DMS114 treated with DMSO at 0.1 percent for 48 hours (cell line): ENCODE results near the gene LRP8.

Experiments used
- DNase-seq: peaks from one replicate; lab custom pipeline; 2025; ENCODE audit not compliant: unreplicated experiment; lab: John Stamatoyannopoulos, UW

The LRP8 gene

DNA sequence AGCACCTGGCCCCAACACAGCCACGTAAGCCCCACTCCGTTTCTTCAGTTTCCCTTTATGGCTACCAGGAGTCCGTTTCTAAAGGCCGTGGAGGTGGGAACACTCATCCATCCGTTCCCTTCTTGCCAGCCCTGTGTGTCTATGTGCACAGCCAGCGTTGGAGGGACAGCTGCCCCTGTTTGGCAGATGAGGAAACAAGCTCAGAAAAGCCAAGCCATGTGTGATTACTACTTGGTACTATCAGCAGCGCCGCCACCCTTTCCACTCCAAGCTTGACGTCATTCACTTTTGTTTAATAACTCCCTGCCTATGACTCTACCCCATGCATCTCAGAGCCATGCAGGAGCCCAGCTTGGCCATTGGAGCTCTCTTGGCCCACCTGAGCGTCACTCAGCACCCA is 3.5 kb downstream of the LRP8 start:
- DNase-seq, result no peak

DNA sequence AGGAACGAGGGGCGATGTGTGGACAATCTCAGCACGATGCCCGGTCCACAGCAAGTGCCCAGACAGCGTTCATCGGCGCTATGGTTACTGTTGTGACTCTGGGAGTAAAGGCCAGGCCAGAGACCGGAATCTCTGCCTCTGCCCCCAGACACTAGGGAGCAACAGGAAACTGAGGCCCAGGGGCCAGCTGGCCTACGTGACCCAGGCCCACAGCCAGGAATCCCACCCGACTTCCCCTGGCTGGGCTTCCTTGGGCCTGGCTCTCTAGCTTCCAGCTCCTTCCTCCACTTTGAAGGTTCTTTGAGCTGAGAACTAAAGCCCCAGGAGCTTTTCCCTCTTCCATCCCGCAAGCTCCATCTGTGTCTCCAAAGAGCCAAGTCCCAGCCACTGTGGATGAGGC is 4.6 kb downstream of the LRP8 start:
- no peak for DNase-seq

GRCh38 chr1:53321776-53322602 is 5.9 kb downstream of the LRP8 start:
- no peak for DNase-seq

GRCh38 chr1:53321366-53321765 is 6.5 kb downstream of the LRP8 start:
- no peak for DNase-seq

GRCh38 chr1:53320646-53321045 is 7.2 kb downstream of the LRP8 start:
- DNase-seq, result no peak

- DNase-seq, result no peak
Observed at GRCh38 chr1:53319296-53320101, 8.4 kb downstream of the LRP8 start.

DNA sequence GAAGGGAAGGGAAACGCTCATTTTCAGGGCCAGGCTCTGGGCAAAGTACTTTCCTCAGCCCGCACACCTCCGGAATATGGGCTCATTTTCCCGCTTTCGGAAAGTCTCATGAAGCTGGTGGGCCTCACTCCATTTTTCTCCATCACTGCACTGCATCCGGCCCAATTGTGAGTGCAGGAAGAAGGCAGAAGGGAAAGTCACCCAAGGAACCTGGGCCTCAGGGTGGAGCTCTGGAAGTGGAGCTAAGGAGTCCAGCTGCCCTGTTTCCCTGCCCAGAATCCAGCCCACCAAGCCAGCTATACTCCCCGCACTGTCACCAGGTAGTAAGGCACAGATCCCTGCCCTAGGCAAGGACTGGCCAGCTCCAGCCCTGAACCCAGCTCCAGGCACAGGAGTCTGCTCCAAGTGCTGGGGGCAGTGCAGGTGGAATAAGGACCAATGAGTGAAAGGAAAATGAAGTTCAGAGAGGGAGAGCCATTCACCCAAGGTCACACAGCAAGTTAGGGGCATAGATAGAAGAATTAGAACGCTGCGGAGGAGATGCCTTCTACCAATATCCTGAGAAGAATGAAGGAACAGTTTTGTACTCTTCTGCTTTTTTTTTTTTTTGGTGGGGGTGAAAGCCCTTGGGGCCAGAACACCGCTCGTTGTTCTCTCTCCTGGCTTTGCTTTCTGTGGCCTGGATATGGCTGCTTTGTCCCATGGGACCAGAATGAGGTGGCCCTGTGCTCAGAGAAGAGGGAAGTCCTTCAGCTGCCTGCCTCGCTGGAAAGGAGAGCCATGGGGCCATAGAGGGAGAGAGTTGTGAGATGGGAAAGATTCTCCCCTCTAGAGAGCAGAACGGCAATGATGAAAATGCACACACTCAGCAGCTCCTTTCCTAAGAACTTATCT is 10.0 kb downstream of the LRP8 start:
- no peak for DNase-seq

DNA sequence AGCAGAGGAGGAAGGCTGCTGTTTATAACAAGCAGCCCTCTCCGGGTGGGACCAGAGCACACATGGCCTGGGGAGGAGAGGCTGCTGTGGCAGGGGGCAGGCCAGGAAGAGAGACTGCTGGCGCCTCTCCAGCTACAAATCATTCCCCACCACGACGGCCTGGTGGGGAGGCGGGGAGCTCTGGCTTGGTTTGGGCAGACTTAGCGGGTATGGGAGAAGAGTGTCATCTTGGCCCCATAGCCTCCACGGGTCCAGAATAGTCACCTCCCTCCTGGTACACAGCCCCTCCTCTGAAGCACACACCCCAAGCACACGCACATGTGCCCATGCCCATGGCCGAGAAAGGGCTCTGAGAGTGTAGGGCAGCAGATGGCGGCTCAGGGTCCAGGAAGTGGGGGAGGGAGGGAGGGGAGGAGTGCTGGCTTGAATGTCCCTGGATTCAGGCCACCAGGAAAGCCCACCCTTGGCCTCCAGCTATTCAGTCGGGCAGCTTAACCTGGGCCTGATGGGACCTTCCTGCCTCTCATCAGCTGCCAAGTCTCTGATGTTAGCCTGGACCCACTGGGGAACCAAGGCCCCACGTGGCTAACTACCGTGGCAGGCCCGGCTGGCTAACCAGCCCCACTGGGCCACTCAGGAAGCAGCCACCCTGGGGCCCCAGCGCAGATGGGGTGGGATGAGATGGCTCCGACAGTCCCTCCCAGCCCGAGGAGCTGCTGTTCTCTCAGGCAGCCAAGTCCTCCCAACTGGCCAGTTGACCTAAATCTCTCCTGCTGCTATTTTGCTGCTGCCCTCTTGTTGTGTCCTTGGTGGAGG is 10.9 kb downstream of the LRP8 start:
- DNase-seq, result no peak

- no peak for DNase-seq
Observed at GRCh38 chr1:53316424-53316765, 11.5 kb downstream of the LRP8 start.

GRCh38 chr1:53315456-53316423 is 12.1 kb downstream of the LRP8 start:
- no peak for DNase-seq

DNA sequence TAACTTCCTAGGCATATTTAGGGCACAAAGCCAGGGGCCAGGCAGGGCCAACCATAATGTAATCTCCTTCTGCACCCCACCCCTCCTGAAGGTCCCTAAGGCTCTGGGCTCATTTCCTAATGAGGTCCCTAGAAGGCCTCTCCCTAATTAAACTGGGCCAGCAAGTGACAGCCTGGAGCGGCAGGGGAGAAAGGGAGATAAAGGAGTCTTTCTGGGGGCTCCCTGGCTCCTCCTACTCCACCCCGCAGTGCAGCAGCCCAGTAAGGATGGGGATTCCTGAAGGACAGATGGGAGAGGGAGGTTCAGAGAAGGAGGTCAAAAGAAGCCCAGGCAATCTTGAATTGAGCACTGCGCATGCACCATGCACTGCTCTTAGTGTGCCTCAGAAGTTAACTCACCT is 12.8 kb downstream of the LRP8 start:
- no peak for DNase-seq

GRCh38 chr1:53314606-53315005 is 13.3 kb downstream of the LRP8 start:
- DNase-seq, result no peak

GRCh38 chr1:53314096-53314495 is 13.8 kb downstream of the LRP8 start:
- no peak for DNase-seq

- DNase-seq, result no peak
Observed at GRCh38 chr1:53313556-53313955, 14.3 kb downstream of the LRP8 start.

DNA sequence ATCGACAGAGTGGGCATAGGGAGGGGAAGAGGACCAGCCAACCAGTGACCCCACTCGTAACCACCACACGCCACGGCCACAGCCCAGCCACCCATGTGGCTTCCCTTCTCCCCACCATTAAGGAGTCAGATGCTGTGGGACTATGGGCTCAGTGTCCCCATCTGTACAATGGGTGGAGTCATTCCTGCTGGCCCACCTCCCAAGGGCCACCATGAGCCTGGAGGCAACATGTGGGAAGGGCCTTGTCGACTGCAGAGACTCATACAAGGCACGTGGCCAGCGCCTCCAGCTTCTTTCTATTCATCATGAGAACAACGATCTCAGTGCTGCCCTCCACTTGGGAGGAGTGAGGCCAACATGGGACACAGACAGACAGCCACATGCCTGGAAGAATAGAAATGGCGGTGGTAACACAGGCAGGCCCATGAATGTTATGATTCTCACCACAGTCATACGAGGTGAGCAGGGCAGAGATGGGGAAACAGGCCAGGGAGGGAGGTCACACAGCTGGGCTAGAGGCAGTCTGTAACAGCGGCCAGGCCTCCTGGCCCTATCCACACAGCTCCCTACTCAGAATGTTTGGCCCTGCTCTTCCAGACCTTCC is 16.1 kb downstream of the LRP8 start:
- no peak for DNase-seq

- DNase-seq, result no peak
Observed at GRCh38 chr1:53310847-53311681, 16.8 kb downstream of the LRP8 start.

DNA sequence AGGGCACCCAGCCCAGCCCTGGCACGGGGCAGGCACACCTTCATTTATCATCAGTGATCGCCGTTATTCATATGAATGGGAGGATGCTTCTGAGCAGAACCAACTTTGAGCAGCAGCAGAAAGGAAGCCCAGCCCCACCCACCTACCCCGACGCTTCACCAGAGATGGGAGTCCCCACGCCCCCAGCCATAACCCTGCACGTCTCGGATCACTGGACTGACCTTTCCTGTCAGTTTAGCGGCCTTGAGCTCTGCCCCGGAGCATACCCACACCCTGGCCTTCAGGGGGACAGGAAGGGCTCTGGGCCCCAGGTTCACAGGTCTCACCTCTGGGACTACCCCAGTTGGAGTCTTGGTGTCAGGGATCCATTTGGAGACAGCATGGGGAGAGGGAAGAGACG is 18.1 kb downstream of the LRP8 start:
- DNase-seq, result no peak

DNA sequence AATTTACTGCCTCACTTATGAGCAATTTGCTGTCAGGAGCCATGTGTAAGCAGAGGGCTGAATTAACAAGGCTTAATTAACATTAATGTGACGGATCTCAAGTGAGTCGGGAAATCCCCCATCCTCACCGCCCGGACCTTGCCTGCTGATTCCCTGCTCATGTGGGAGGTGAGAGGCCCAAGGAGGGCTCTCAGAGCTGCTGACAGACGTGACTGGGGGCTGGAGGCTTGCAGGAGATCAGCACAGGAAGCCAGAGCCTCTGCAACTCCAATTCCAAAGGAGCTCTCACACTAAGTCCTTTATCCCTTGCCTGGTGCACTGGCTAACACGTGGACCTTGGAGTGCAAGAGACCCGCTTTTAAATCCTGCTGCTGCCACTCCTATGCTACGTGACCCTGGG is 19.4 kb downstream of the LRP8 start:
- no peak for DNase-seq
